GM23248 (cell line): Measurements from ENCODE around the gene TRIM44.

Source experiments
- EZH2 ChIP-seq: fragments of 200-600 bp; sonication (generic); IDR thresholded peaks from 2 replicates; pipeline ENCODE4 v1.6.1; 2018; ENCODE audit warnings: antibody characterized with exemption, mild to moderate bottlenecking; ENCODE audit not compliant: insufficient read depth, poor library complexity, severe bottlenecking
- EZH2phosphoT487 ChIP-seq: fragments of 200-600 bp; sonication (generic); IDR thresholded peaks from 2 replicates; pipeline ENCODE4 v1.6.1; 2018; ENCODE audit warnings: antibody characterized with exemption, moderate library complexity, mild to moderate bottlenecking, low read depth; ENCODE audit not compliant: insufficient read depth

- TF ChIP-seq EZH2phosphoT487 (no peak), EZH2 (no peak)
Observed at GRCh38 chr11:35676611-35676965, 14.0 kb downstream of the TRIM44 start.
